Natural killer cell (primary cell): ENCODE results near the gene KCNJ10. TPM values are rescaled to one million over a fixed set of nuclear protein-coding genes. Genes with fewer than 3 reads are reported as not detected.

ENCODE experiments used
- ATAC-seq, 3 donors: fragments of 150-1000 bp in 2 of 3; fragments of 200-7000 bp in 1 of 3; cut with Tn5 transposase; 1 replicate in 1 of 3; 2 replicates in 2 of 3; pipeline ENCODE4 v1.10.0; 2021; ENCODE audit warnings: mild to moderate bottlenecking in 2 of 3, moderate library complexity in 2 of 3
- DNase-seq, 2 donors: peaks; one replicate each; pipeline versions ENCODE4 v3.0.0 to v3.0.0-alpha.2; 2013 to 2021; ENCODE audit warnings: mixed read lengths in 1 of 2
- H3K27ac ChIP-seq: one replicate; pipeline ENCODE4 v1.5.1; 2013; ENCODE audit warnings: mild to moderate bottlenecking, low read length
- H3K27me3 ChIP-seq: one replicate; pipeline ENCODE4 v1.6.1; 2013; ENCODE audit warnings: low read length; ENCODE audit not compliant: control insufficient read depth, insufficient read depth
- H3K36me3 ChIP-seq: one replicate; pipeline ENCODE4 v1.6.1; 2013; ENCODE audit warnings: low read length; ENCODE audit not compliant: control insufficient read depth, insufficient read depth
- H3K4me1 ChIP-seq: one replicate; pipeline ENCODE4 v1.6.1; 2013; ENCODE audit warnings: low read length; ENCODE audit not compliant: control insufficient read depth, insufficient read depth
- H3K4me3 ChIP-seq: one replicate; pipeline ENCODE4 v1.5.1; 2013; ENCODE audit warnings: low read length
- H3K9me3 ChIP-seq: one replicate; pipeline ENCODE4 v1.6.1; 2013; ENCODE audit warnings: low read length; ENCODE audit not compliant: control insufficient read depth, insufficient read depth
- H3K27ac Mint-ChIP-seq, 2 donors: one replicate each; pipeline ENCODE4 v1.8.0; 2022; ENCODE audit warnings: mild to moderate bottlenecking in 2 of 2, mixed read lengths in 2 of 2, moderate library complexity in 1 of 2
- H3K27me3 Mint-ChIP-seq, 2 donors: one replicate each; pipeline ENCODE4 v1.8.0; 2022; ENCODE audit warnings: low read depth in 2 of 2, mixed read lengths in 2 of 2
- H3K36me3 Mint-ChIP-seq: one replicate; pipeline ENCODE4 v1.8.0; 2022; ENCODE audit warnings: mixed read lengths
- H3K4me1 Mint-ChIP-seq, 2 donors: one replicate each; pipeline ENCODE4 v1.8.0; 2022; ENCODE audit warnings: mixed read lengths in 2 of 2
- H3K4me3 Mint-ChIP-seq: one replicate; pipeline ENCODE4 v1.8.0; 2022; ENCODE audit warnings: mild to moderate bottlenecking, moderate library complexity, mixed read lengths
- H3K9me3 Mint-ChIP-seq, 2 donors: one replicate each; pipeline ENCODE4 v1.8.0; 2022; ENCODE audit warnings: mixed read lengths in 2 of 2
- CTCF ChIP-seq: fragments of 200-600 bp; IDR thresholded peaks from one replicate; pipeline ENCODE4 v1.8.0; 2022; ENCODE audit warnings: antibody characterized with exemption
- WGBS: methylation state at CpG from one replicate; pipeline ENCODE4 v1.1.7; 2013; ENCODE audit warnings: missing lambda C conversion rate; ENCODE audit not compliant: insufficient coverage; 5-methylcytosine and 5-hydroxymethylcytosine counted together
- intact Hi-C: fragments of 100-400 bp; cut with micrococcal nuclease; formaldehyde crosslinking; loops from one replicate; pipeline ENCODE4 v1.14.2; 2022
- total RNA-seq, 4 donors: library from RNA; stranded (reverse); fragments of 120-200 nt in 1 of 4; gene quantifications; one replicate each; pipeline versions ENCODE4 v1.2.3 to v1.2.4, GENCODE V29; 2013 to 2022

Gene KCNJ10
- total RNA-seq, 3 donors from 2014 or later (not counting 1 experiment from before 2014, with no cell fraction given) = not detected

GRCh38 chr1:160066829-160067745 lies 2.9 kb downstream of the KCNJ10 start:
- intact Hi-C loops = no loop called here
- Histone ChIP-seq H3K27ac (no peak overlapping the region), H3K4me3 (no peak overlapping the region), H3K9me3 (no peaks in the 10 kb centered on the region), H3K36me3 (no peaks in the 10 kb centered on the region), H3K27me3 (peaks cover 17% of the 10 kb centered on the region), H3K4me1 (peaks cover 14% of the 10 kb centered on the region)
- ATAC-seq (no peak), DNase-seq (no peak)
- TF ChIP-seq CTCF = no peak
- WGBS = 79% methylated on average over 5 of the region's 6 CpGs
- H3K27ac Mint-ChIP-seq = no peak overlapping the region
- H3K9me3 Mint-ChIP-seq = no peaks in the 10 kb centered on the region
- H3K36me3 Mint-ChIP-seq = no peaks in the 10 kb centered on the region
- no peak overlapping the region for H3K4me3 Mint-ChIP-seq
- peaks cover 6 to 21% of the 10 kb centered on the region in 2 donors for H3K4me1 Mint-ChIP-seq
- peaks cover 0 to 32% of the 10 kb centered on the region in 2 donors for H3K27me3 Mint-ChIP-seq

DNA sequence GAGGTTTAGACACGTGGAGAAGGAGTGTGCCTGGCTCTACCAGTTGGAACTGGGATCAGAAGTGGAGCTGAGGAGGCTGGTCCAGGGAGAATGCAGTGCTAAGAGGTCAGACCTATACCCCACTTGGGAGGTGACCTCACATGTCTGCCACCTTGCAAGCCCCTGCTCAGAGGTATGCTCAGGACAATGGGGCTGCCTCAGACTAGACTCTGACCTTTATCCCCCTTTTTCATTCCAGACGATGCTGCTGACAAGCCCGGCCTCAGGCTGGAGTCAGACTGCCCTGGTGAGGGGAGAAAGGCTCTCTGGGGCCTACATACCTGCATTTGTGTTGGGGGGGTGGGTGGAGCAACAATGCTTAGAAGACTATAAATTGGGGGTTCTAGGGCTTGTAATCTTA lies 5.2 kb downstream of the KCNJ10 start:
- no peak for TF ChIP-seq CTCF
- Histone ChIP-seq H3K36me3 (no peaks in the 10 kb centered on the region), H3K27ac (no peak overlapping the region), H3K4me1 (peaks cover 3% of the 10 kb centered on the region), H3K4me3 (no peak overlapping the region), H3K9me3 (no peaks in the 10 kb centered on the region), H3K27me3 (peaks cover 2% of the 10 kb centered on the region)
- DNase-seq (no peak), ATAC-seq (no peak)
- H3K36me3 Mint-ChIP-seq = no peaks in the 10 kb centered on the region
- H3K4me1 Mint-ChIP-seq = peaks cover 0 to 3% of the 10 kb centered on the region in 2 donors
- intact Hi-C loops = no loop called here
- no peak overlapping the region for H3K27ac Mint-ChIP-seq
- 70% methylated on average over 2 of the region's 3 CpGs for WGBS
- peaks cover 7 to 19% of the 10 kb centered on the region in 2 donors for H3K27me3 Mint-ChIP-seq
- H3K4me3 Mint-ChIP-seq = no peak overlapping the region
- H3K9me3 Mint-ChIP-seq = no peaks in the 10 kb centered on the region

- DNase-seq = no peak
- WGBS = 94% methylated on average over 2 of the region's 3 CpGs
- H3K36me3 Mint-ChIP-seq = no peaks in the 10 kb centered on the region
- ATAC-seq = no peak
- H3K4me3 Mint-ChIP-seq = no peak overlapping the region
- H3K4me1 ChIP-seq = no peaks in the 10 kb centered on the region
- no peaks in the 10 kb centered on the region for H3K27me3 ChIP-seq
- TF ChIP-seq CTCF = no peak
- no peak overlapping the region for H3K4me3 ChIP-seq
- H3K27ac ChIP-seq = no peak overlapping the region
- H3K9me3 Mint-ChIP-seq = no peaks in the 10 kb centered on the region
- peaks cover 12 to 16% of the 10 kb centered on the region in 2 donors for H3K27me3 Mint-ChIP-seq
- no peaks in the 10 kb centered on the region for H3K9me3 ChIP-seq
- H3K4me1 Mint-ChIP-seq = no peaks in the 10 kb centered on the region
- H3K36me3 ChIP-seq = no peaks in the 10 kb centered on the region
- intact Hi-C loops = no loop called here
- H3K27ac Mint-ChIP-seq = no peak overlapping the region
These were observed 5.8 kb downstream of the KCNJ10 start for GRCh38 chr1:160064164-160064563.
